Endometrium (tissue), 2 donors: ENCODE measurements around the gene HS2ST1.
"Not testable (repeated sequence)": the region's sequence is repeated elsewhere in the genome, so short reads cannot be mapped to it uniquely, and the experiment has no call there.

Experiments used
- FAIRE-seq: peaks from 2 replicates; lab custom pipeline; 2012; peaks lifted over from hg19 to GRCh38; lab: Jason Lieb, UNC
- donor health status: control.
- donor health status: control.

HS2ST1 gene

DNA sequence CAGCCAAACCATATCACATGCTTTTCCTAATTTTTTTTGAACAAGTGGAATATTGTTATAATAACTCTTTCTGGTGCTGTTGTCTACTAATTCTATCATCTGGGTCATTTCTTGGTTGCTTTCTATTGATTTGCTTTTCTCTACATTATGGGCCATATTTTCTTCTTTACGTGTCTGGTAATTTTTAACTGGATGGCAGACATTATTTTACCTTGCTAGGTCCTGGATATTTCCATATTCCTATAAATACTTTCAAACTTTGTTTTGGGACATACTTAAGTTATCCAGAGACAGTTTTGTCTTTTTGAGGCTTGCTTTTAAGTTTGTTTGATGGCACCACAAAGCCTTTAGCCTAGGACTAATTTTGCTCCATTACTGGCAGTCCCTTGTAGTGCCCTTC is 11.3 kb downstream of the HS2ST1 start:
- FAIRE-seq: no peak

DNA sequence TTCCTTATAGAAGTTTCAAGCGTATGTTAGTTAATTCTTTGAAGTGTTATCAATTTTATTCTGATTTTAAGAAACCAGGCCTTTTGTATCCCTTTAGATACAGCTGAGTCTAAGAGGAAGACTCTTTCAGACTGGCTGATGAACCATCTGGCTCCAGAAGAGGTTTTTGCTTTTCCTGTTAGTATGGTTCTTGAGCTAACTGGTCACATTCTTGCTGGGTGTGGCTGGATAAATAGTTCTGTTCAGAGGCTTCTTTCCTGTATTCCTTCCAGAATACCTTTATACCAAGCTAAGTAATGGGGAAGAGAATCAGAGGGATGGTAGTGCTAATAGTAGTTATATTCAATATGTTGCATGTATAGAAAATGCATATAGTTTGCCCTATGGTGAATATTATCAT is 12.4 kb downstream of the HS2ST1 start:
- no peak for FAIRE-seq

DNA sequence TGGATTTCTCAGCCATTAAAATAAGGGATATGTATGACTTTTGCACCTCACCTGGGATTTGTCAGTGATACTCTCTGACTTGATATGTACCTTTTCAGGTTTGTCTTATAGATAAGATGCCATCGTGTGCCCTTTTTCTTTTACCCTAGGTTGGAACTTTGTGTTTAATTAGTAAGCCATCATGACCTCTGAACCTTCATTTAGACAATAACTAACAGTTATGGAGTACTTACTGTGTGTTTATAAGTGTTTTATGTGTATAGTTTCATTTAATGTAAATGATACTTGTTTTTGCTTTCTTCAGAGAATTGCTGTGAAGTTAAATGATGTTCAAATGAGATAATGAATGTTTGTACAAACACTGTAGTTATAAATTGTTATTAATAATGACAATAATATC is 14.4 kb downstream of the HS2ST1 start:
- FAIRE-seq: no peak

DNA sequence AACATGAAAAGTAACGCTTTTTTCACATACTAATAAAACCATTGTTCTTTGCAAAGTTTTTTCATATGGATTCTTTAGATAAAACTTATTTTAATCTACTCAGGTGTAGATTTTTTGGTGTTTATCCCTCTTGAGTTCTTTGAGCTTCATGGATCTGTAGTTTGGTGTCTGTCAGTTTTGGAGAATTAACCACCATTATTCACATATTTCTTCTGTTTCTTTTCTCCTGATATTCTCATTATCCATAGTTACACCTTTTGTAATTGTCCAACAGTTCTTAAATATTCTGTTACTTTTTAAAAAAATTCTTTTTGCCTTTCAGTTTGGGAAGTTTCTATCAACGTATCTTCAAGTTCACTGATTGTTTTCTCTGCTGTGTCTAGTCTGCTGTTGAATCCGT is 18.6 kb downstream of the HS2ST1 start:
- FAIRE-seq: no peak

DNA sequence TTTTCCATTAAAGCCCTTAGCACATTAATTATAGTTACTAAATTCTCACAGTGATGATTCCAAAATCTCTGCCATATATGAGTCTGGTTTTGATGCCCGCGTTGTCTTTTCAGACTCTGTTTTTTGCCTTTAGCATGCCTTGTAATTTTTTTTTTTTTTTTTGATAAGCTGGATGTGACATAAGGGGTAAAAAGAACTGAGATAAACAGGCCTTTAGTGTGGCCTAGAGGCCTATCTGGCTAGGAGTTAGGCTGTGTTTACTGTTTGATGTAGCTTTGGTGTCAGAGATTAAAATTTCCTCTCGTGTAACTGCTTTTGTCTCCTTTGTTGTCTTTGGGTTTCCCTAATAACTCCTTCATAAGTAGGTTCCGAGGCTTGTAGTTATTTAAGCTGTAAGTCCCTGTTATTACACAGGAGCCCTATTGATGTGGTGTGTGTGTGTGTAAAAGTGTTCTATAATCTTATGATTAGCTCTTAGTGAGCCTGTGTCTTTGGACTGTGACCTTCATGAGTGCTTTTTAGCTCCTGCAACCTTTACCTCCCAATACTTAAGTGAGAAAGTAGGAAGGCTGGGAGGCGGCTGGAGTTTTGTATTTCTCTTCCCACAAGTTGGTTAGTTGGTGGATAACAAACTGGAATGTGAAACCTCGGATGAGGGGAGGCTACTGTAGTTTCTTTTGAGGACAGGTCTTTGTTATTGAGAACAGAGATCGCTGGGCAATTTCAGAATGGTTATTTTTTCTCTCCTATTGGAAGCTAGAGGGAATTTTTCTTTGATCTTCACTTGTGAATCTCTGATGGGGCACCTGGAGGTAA is 19.3 kb downstream of the HS2ST1 start:
- no peak for FAIRE-seq

DNA sequence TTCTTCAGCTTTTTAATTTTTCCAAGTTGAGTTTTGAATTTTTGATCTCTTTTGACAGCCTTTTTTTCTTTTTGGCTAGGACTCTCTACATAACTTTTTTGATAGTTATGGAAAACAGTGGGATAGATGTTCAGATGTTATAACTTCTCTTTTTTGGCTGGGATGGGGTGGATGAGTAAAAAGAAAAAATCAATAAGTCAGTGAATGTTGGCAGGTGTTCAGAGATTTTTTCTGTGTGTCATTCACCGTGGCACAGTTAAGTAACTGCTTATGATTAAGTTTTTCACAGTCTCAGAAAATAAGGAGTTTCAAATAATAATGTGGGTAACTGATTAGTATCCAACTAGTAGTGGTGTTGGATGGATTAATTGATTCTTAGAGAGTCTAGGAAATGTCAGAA is 24.0 kb downstream of the HS2ST1 start:
- no peak for FAIRE-seq

DNA sequence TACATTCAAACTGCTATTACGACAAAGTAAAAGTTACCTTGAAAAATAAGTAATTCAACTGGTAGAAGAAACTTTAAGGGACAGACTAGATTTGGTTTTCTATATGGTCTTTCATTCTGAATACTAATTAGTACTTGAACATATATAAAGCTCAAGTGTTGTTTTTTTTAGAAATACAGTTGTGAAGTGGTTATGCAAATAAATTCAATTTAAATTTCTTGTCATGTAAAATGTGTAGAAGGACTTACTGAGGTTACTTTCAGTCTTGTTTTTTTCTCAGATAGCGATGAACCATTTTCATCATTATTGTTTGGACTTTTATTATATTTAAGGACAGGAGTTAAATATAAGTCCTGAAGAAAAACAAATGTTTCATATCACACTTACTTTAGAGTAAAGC is 24.4 kb downstream of the HS2ST1 start:
- FAIRE-seq: no peak

DNA sequence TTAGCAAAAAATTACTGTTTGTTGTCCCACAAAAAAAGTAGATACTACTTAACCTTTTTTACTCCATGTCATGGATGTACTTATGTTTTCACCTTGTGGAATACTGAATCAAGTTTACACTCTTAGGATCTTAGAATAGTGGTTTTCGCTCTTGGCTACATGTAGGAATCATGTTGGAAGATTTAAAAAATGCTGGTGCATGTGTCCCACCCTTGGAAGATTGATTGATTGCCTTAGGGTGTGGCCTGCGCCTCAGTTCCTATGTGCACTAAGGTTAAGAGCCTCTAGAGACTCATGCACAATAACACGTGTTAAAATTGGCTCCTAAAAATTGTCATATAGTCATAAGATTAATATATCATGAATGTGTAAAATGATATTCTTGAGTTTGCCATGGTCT is 25.0 kb downstream of the HS2ST1 start:
- FAIRE-seq: no peak

DNA sequence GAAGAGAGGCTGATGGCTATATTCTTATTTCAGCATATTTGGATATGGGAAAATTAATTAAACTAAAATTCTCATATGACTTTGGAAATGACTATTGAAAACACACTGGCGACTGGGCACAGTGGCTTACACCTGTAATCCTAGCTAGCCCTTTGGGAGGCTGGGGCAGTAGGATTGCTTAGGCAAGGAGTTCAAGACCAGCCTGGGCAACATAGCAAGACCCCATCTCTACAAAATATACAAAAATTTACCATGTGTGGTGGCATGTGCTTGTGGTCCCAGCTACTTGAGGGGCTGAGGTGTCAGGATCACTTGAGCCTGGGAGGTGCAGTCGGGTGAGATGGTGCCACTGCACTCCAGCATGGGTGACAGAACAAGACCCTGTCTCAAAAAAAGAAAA is 26.2 kb downstream of the HS2ST1 start:
- no peak for FAIRE-seq

DNA sequence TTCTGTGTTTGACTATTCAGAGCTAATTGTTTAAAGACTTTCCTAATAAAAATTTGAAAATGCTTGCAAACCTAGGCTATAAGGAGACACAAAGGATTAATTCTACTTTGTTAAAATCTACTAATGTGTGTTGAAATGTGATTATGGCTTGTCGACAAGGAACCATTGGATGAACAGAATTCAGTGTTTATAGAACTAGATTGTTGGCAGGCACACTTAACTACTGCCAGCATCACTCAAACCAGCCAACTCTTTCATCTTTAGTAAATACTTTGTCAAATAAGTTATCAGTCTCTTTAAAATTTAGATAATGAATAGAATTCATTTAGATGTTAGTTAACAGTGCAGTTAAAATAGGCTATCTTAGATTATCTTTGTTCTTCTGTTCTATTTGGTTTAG is 27.6 kb downstream of the HS2ST1 start:
- no peak for FAIRE-seq

DNA sequence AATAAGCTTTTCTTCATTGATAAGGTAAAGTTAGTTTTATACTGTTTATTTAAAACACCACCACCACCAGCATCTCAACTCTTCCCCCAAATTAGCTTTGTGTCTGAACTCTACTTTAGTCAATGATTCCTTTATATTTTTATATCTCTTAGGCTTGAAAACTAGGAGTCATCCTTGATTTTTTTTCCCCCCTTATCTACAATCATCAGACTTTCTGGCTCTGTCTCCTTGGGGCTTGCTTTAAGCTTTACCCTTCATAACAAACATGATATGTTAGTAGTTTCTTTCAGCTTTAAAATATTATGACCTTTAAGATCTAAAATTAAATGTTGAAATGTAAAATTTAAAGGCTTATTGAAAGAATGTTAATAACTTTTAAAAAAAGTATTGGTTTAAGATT is 28.3 kb downstream of the HS2ST1 start:
- no peak for FAIRE-seq

DNA sequence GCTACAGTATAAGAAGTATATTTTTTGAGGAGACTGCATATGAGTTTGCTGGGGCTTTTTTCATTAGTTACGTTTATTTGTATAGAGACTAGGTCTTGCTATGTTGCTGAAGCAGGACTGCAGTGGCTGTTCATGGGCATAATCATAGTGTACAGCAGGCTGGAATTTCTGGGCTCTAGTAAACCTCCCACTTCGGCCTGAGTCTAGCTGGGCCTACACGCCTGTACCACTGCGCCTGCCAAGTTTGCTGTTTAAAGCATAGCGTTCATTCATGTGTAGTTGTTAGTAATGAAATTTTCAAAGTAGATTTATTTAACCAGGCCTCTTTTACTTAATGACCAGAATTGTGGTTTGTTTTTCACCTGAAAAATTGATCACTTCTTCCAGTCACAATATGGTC is 33.8 kb downstream of the HS2ST1 start:
- FAIRE-seq: no peak

DNA sequence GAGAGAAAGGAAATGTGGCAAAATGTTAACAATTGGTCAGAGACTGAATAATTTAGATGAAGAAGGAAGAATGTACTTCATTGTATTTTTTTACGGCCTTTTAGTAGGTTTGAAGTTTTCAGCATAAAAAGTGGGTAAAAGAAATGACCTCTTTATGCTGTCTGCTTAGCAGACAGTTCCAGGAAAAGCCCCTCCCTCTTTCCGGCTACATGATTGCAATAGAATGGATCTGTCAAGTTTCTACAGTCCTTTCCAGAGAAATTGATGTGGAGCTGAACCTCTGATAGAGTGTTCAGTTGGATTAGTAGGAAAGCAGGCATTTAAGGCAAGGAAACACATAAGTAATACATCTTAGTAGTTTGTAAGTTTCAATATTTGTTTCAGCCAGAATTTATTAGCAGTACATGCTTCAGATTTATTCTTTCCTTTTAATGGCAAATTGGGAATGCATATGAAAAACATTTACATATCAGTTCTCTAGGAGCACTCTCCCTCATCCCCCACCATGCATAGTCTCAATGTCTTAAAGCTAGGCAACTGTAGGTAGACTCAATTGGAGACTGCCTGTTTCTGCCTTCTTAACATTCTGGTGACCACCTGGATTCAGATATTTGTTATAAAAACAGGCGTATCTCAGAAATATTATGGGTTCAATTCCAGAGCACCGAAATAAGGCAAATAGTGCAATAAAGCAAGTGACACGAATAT is 36.4 kb downstream of the HS2ST1 start:
- FAIRE-seq: no peak

DNA sequence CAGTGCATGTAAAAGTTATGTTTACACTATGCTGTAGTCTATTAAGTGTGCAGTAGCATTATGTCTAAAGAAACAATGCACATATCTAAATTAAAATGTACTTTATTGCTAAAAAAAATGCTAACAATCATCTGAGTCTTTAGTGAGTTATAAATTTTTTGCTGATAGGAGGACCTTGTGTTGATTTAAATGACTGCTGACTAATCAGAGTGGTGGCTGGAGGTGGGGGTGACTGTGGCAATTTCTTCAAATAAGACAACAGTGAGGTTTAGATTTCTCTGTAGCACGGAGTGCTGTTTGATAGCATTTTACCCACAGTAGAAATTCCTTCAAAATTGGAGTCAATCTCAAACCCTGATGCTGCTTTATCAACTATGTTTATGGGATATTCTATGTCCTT is 37.0 kb downstream of the HS2ST1 start:
- FAIRE-seq: no peak

DNA sequence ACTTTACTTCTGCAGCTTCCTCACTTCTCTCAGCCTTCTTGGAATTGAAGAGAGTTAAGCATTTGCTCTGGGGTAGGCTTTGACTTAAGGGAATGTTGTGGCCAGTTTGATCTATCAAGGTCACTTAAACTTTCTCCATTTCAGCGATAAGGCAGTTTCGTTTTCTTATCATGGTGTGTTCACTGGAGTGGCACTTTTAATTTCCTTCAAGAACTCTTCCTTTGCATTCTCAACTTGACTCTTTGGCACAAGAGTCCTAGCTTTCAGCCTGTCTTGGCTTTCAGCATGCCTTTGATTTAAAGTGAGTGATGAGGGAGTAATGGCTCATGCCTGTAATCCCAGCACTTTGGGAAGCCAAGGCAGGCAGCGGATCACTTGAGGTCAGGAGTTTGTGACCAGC is 38.7 kb downstream of the HS2ST1 start:
- no peak for FAIRE-seq

DNA sequence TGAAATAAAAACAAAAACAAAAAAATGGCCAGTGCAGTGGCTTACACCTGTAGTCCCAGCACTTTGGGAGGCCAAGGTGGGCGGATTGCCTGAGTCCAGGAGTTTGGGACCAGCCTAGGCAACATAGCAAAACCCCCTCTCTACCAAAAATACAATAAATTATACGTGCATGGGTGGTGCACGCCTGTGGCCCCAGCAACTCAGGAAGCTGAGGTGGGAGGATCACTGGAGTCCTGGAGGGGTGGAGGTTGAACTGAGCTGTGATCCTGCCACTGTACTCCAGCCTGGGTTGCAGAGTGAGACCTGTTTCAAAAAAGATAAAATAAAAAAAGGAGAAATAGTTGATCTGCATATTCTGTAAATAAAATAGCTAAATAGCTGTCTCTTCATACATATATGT is 41.2 kb downstream of the HS2ST1 start:
- FAIRE-seq: no peak

DNA sequence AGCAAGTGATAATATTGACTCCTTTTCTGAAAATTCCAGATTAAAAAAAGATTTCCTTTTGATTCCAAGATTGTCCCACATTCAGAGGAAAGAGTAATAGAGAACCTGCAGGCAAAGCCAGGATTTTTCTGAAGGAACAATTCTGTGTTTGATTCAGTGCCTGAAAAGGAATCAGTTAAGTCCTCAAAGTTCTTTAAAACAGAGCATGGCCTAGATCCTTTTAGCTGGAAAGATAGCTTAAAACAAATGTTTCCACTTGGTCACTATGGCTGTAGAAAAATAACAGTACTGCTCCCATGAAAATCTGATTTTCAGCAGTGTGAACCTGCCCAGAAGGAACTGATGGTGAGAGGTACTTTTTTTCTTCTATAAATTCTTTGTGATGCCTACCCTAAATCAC is 41.8 kb downstream of the HS2ST1 start:
- FAIRE-seq: no peak

DNA sequence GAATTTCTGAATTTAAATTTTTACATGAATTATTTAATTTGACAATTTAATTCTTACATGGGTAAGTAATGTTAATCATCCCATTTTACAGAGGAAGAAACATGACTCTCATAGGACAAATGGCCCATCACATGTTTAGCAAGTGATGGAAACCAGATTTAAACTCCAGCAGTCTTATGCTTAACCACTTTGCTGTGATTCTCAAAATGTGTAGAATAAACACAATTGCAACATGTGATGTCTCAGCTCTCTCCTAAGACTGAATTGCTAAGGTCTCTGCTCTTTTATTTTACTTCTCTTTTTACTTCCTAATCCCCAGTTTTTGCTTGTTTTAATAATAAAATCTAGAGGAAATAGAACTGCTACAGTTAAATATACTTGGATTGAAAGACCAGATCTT is 42.8 kb downstream of the HS2ST1 start:
- FAIRE-seq: no peak

DNA sequence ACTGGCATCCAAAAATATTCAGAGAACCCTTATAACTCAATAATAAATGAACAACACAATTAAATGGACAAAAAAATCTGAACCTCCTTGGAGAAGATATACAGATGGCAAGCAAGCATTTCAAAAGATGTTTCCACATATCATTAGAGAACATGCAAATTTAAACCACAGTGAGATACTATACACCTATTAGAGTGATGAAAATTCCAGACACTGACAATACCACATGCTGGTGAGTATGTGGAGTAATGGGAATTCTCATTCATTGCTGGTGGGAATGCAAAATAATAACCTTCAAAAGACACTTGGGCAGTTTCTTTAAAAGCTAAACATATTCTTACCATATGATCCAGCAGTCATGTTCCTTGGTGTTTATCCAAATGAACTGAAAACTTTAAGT is 46.1 kb downstream of the HS2ST1 start:
- no peak for FAIRE-seq

DNA sequence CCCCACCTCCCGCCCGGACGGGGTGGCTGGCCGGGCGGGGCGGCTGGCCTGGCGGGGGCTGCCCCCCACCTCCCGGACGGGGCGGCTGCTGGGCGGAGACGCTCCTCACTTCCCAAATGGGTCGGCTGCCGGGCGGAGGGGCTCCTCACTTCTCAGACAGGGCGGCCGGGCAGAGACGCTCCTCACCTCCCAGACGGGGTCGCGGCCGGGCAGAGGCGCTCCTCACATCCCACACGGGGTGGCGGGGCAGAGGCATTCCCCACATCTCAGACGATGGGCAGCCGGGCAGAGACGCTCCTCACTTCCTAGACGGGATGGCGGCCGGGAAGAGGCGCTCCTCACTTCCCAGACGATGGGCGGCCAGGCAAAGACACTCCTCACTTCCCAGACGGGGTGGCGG is 49.4 kb downstream of the HS2ST1 start:
- not testable (repeated sequence) for FAIRE-seq

DNA sequence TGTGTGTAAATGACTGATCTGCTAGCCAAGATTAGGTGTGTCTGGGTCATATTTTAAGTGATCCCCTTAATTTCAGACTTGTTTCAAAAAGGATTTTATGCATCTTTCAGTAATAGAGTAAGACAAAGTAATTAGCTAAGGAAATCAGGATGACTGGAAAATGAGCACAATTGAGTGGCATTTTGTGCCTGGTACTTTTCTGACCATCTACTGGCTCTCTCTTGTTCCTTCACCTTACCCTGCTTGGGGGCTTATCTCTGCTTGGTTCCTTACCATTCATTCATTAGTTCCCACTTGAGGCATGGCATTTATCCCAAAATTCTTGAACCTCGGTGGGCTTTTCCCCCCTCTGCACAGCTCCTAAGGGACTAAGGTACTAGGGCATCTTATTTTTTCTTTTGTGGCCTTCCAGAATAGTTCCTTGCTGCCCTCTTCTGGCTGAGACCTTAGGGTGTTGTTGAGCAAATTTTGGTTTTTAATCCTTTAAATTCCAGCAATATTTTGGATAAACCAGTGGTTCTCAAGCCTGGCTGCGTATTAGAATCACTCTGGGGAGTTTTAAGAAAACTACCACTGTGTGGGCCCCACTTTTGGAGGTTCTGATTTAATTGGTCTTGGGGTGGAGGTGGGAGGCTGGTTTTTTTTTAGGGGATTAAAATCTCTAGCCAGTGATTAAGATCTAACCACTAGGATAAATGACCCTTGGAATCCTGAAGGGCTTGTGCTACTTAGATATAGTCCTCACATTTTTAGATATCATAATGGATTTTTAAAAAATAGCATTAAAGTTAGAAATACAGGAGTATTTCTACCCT is 50.8 kb downstream of the HS2ST1 start:
- FAIRE-seq: no peak

DNA sequence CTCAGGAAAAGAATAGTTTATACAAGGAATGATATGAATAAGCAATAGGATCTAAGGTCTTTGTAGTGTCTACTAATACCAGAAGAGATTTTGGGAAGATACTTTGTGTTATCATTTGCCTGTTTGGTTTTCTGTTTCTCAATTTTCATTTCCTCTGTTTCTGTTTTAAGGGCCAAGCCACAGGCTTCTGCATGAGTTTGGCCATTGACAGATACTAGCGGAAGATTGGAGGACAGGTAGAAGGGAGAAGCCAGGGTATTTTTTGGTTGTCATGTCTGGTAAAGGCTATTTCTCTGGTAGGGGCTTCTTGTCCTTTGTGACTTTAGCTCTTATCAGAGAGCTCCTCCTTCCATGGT is 51.4 kb downstream of the HS2ST1 start:
- FAIRE-seq: no peak

DNA sequence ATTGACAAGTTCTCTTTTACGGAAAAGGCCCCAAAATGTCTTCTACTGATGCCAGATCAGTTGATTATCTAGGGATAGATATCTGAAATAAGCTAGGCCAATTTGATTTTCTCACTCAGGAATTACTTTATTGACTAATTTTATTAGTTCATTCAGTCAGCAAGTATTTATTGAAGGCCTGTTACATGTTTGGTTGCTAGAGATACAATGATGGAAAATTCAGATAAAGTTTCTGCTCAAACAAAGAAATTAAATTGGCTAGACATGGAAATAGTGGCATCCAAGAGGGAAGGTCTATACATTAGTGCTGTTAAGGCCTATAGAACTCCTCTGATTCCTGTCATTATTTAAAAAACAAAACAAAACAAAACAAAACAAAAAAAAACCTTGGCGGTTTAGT is 56.5 kb downstream of the HS2ST1 start:
- FAIRE-seq: no peak
